Raji (cell line): Measurements from ENCODE around the gene PRDM15.
A peak's percentile ranks its signal among the peaks of the same experiment; 100 is the strongest.

ENCODE experiments used
- POLR2A ChIP-seq: IDR thresholded peaks from 2 replicates; pipeline ENCODE4 v1.6.1; 2011; ENCODE audit warnings: low read depth, low read length, control low read depth; ENCODE audit not compliant: insufficient read depth

The PRDM15 gene, protein sequence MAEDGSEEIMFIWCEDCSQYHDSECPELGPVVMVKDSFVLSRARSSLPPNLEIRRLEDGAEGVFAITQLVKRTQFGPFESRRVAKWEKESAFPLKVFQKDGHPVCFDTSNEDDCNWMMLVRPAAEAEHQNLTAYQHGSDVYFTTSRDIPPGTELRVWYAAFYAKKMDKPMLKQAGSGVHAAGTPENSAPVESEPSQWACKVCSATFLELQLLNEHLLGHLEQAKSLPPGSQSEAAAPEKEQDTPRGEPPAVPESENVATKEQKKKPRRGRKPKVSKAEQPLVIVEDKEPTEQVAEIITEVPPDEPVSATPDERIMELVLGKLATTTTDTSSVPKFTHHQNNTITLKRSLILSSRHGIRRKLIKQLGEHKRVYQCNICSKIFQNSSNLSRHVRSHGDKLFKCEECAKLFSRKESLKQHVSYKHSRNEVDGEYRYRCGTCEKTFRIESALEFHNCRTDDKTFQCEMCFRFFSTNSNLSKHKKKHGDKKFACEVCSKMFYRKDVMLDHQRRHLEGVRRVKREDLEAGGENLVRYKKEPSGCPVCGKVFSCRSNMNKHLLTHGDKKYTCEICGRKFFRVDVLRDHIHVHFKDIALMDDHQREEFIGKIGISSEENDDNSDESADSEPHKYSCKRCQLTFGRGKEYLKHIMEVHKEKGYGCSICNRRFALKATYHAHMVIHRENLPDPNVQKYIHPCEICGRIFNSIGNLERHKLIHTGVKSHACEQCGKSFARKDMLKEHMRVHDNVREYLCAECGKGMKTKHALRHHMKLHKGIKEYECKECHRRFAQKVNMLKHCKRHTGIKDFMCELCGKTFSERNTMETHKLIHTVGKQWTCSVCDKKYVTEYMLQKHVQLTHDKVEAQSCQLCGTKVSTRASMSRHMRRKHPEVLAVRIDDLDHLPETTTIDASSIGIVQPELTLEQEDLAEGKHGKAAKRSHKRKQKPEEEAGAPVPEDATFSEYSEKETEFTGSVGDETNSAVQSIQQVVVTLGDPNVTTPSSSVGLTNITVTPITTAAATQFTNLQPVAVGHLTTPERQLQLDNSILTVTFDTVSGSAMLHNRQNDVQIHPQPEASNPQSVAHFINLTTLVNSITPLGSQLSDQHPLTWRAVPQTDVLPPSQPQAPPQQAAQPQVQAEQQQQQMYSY

DNA sequence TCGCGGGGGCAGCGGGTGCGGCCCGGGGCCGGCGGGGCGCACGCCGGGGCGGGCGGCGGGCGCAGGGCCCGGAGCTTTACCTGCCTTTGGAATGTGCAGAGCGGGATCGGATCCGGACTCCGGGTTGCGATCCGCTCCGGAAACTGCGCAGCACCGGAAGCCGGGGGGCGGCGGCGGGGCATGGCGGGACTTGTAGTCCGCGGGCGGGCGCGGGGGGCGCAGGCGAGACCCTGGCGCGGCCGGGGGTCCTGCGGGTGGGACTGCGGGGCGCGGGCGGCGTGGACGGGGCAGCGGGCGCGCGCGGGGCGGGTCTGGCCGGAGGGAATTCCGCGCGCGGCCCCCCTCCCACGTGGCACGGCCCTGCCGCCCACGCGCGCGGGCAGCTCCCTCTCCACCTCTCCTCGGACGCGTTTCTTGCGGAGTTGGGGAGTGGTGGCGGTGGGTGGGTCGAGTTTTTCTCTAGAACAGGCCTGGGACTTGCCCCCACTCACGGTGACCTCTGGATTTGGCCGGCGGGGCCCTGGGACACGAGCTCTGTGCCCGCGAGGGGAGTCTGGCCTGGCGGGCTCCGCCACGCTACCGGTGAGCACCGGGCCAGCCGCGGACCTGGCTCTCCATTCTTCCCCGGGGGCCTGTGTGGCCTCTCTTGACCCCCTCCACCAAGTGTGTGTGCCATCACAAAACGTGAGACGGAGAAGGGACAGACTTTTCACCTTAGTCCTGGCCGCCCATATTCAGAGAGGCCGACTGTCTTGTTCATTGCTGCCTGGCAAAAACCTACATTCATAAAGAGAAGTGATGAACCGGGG, at the start of gene PRDM15:
Gene PRDM15 (minus strand): TSS at position 155 of the 809 bp plus-strand sequence. CDS start 18,981 bp downstream, outside the sequence.
- peak; percentile 11; the same call in 1 of the 2 replicates for TF ChIP-seq POLR2A

DNA sequence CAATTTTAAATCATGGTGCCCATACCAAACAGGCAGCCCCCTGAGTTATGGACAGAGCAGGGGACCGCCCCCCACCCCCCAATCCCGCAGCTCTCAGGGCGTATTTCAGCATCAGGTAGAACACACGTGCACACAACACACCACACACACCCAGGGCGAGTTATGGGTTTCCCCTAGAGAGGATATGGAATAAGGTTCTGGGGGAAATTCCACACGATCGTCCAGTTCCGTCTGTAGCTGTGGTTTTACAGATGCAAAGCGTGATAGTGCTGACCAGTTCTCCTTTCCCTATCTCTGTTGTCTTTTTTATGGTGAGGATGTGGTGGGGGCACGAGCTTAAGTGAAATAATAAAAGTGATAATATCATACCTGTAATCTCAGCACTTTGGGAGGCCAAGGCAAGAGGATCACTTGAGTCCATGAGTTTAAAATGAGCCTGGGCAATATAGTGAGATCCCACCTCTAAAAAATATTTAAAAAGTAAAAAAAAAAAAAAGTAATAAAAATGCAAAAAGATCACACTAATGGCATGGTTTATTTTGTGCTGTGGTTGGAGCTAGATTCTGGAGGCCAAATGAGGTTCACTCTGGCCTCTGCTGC, 49.6 kb upstream of the PRDM15 start:
- 0 out of 2 replicates have a peak, but pooled peaks have one; percentile 7 for TF ChIP-seq POLR2A

DNA sequence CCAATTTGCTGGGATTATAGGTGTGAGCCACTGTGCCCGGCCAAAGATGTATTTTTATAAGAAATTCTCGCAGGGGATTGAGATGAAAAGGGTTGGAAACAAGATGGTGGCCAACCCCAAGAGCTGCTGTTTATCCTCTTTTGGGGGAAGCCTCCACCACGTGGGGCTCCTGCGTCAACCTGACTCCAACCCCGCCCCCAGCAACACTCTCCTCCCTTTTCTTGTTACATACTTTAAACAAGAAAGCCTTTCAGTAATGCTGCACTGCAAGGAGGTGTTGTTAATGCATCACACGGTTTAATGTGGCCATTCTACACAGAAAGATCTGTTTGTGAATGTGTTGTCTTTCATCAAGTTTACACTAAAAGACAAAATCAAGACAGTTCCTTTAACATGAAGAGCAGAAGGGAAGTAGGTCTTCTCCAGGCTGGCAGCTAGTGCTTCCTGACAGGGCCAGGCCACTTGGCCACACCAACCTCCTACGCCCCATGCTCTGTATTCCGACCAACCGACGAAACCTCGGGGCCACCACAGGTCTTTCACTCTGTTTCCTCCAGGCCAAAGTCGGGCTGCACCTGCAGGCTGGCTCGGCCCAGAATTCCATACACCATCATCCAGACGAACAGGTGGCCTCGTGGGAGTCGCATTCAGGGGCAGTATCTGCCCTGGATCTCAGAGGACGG, 48.7 kb upstream of the PRDM15 start:
- no peak for TF ChIP-seq POLR2A

DNA sequence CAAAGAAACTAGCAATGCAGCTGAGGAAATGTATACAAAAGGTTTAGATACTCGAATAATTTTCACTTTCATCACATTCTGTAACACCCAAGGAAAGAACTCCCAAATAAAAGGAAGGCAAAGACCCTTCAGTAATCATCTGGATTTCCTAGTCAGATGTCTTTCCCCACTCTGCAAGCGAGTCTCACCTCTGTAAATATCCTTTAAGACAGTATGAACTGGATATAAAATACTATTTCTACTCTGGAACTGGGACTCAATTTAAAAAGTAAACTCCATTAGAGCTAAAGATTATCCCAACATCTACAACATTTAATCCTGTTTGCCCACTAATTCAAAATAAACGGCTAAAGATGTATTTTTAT, 47.6 kb upstream of the PRDM15 start:
- no peak for TF ChIP-seq POLR2A

DNA sequence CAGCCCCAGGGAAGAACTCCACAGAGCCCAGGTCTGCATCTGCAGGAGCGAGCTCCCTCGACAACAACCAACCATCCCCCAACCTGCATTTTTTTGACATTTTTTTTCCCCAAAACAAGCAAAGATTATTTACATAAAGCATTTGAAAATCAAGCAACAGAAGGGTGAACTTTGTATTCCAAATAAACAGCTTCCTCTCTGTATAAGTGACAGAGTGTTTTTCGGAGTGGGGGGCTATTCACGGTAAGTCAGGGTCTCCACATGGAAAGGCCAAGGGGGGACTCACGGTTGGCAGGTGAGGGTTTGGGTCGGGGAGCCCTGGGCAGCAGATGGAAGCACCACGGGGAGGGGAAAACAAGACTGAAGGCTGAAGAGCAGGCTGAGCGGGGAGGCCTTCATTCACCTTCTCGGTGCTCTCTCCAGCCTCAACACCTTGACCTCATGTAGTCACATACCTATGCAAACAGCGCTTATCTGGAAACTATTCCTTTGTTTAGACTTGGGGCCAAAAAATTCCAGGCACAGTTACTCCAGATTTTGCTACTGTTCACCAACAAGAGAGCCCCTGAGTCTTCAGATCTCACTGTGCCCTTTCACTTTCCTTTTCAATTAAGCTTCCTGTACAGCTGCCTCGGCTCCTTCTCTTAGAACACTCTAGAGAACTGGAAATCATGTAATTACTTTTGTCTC, 47.1 kb upstream of the PRDM15 start:
- TF ChIP-seq POLR2A, result peak; percentile 28; the same call in 1 of the 2 replicates

DNA sequence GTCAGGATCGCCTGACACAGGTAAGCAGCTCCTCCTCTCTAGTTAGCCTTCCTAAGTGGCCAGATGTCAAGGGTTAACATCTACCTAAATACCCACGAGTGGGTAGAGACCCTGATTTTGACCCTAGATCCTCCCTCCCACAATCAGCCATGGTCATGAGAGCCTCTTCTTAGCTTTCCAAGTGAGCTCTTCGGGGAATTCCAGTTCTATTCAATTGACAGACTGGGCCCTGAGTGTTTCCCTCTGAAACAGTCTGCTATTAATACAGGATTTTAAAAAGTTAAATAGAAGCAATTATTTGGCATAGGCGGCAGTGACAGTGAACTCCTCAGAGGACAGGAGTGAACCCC, 46.6 kb upstream of the PRDM15 start:
- no peak for TF ChIP-seq POLR2A

DNA sequence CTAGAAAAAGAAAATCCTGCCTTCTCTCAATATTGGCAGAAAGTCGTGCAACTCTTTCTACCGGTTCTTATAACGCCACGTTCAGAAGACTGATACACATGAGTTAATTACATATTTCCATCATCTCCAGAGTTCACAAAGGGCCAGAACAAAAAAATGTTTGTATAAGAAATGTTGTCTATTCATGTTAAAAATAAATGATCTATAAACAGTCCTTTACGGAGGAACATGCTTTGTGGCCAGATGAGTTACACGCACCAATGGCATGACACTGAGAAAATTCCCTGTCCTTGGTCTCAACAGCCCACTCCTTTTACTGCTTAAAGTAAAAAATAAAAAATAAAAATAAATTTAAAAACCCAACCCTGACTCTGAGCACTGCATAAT, 45.2 kb upstream of the PRDM15 start:
- no peak for TF ChIP-seq POLR2A

DNA sequence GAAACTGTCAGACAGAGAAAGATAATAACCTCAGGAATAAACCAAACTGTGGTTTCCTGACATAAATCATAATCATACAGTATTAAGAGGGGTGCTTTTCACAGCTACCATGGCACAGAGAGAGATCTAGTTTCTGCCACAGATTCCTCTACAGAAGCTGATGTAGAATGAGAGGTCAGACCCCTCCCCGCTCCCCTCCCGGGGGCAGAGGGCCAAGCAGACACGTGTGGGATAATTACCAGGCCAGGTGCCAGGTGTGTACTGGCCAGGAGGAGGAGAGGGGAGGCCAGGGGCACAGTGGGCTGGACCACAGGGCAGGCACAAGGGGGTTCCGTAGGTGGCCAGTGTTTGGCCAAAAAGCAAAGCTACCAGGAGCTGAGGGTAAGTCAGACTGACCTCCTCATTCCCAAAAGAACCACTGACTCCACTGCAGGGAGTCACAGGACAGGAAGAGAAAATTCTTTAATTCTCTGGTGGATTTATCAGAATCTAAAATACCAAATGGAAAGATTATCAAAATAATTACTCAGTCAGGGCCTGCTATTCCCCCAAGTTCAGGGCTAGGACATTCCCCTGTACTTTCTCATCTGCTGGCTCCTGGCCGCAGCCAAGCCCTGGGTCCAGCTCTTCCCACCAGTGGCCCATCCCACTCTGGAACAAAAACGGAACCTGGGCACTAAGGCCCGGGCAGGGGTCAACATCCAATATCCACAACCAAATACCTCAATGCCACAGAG, 44.7 kb upstream of the PRDM15 start:
- no peak for TF ChIP-seq POLR2A

DNA sequence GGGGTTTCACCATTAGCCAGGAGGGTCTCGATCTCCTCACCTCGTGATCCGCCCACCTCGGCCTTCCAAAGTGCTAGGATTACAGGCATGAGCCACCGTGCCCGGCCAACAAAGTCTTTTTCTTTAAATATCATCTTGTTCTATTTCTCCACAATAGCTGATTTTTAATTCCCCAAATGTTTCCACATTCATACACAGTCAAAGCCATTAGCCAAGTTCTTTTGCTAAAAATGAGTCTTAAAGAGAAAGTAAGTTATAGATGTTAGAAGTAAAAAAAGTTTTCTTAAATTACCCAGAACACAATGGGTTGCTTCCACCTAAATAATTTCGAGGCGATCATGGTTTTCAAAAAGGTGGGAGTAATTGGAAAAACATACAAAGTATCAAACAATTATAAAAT, 44.0 kb upstream of the PRDM15 start:
- no peak for TF ChIP-seq POLR2A

DNA sequence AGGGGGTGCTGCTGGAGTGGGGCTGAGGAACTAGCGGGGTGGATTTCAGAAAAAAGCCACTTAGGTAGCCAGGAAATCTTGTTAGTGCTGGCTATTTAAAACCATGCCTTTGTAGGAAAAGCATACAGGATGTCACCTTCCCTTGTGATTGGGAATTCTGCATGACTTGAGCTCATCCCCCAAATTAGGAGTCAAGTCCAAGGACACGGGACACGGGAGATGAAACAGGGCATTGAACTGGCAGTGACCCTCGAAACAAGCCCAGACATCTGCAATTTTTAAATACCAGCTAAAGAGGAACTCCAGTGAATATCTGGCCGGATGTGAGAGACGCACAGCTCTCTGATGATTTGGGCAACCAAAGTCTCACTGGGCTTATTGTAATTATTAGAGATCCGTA, 41.9 kb upstream of the PRDM15 start:
- no peak for TF ChIP-seq POLR2A

DNA sequence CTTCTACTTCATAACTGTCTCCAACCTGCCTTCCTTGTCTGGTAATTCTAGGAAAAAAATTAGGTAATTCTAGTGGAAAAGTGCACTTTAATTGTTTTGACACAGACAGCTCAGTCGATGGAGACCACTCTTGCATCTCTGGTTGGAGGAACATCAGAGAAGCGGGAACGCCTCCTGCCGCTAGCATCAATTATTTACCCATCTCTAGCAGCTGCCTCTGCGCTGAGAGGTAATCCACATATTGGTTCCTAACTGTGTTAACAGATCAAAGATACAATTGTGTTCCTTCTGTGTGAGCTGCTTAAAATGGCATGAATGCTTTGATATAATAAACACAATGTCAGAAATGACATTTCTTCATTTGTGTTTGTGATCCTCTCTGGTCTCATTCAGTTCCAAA, 41.3 kb upstream of the PRDM15 start:
- no peak for TF ChIP-seq POLR2A

DNA sequence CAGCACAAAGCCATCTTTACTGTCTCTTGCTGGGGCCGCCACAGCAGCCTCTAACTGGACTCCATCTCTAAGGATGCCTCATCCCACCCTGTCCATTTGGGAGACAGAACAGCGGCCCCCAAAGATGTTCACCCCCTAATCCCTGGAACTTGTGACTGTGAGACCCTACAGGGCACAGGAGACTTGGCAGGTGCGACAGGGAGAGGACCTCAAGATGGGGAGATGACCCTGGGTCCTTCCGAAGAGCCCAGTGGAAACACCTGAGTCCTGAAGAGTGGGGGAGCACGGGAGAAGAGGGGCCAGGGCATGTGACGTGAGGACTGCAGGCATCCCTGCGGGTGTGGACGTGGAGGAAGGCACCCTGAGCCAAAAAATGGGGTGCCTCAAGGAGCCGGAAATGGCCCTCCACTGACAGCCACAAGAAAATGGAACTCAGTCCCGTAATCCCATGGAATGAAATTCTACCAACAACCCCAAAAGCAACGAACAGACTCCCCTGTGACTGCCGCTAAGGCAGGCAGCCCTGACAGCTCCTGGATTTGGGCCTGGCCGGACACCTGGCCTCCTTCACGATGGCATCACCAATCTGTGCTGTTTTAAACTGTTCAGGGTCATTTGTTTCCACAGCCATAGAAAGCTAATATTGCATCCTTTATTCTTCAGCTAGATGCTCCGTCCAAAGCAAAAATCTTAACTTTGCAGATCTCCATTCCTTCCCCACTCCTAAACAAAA, 40.7 kb upstream of the PRDM15 start:
- no peak for TF ChIP-seq POLR2A
